Fibroblast of lung (primary cell): ENCODE results near the gene CYB5RL. TPM values are rescaled to one million over a fixed set of nuclear protein-coding genes. Genes with fewer than 3 reads are reported as not detected.

Source experiments
- DNase-seq, 2 donors: peaks; one replicate each; pipeline versions ENCODE4 v3.0.0 to v3.0.0-alpha.2; 2010; ENCODE audit warnings: low read depth in 2 of 2
- H2AFZ ChIP-seq: 2 replicates; pipeline ENCODE4 v1.5.1; 2012; ENCODE audit warnings: low read length, control low read depth, inconsistent platforms
- H3K27ac ChIP-seq: 2 replicates; pipeline ENCODE4 v1.5.1; 2011; ENCODE audit warnings: low read length, control low read depth; ENCODE audit not compliant: insufficient read depth
- H3K27me3 ChIP-seq: 2 replicates; pipeline ENCODE4 v1.5.1; 2011; ENCODE audit warnings: mild to moderate bottlenecking, low read length; ENCODE audit not compliant: control insufficient read depth, insufficient read depth
- H3K36me3 ChIP-seq: 2 replicates; pipeline ENCODE4 v1.5.1; 2011; ENCODE audit warnings: low read length; ENCODE audit not compliant: control insufficient read depth, insufficient read depth
- H3K4me1 ChIP-seq: 2 replicates; pipeline ENCODE4 v1.5.1; 2011; ENCODE audit warnings: low read length; ENCODE audit not compliant: control insufficient read depth, insufficient read depth; ENCODE audit errors: extremely low read depth
- H3K4me2 ChIP-seq: 2 replicates; pipeline ENCODE4 v1.5.1; 2011; ENCODE audit warnings: low read length, control low read depth; ENCODE audit not compliant: insufficient read depth; ENCODE audit errors: extremely low read depth
- H3K4me3 ChIP-seq, 4 experiments: fragments of 200-600 bp in 1 of 4; sonication (generic) in 1 of 4; replicated peaks in 1 of 4; 2 replicates each; pipeline ENCODE4 v1.5.1; 2011 to 2016; ENCODE audit warnings: low read length in 4 of 4, low read depth in 3 of 4, mild to moderate bottlenecking in 3 of 4, control low read depth in 2 of 4, inconsistent platforms in 1 of 4, mixed read lengths in 1 of 4; ENCODE audit not compliant: insufficient read depth in 1 of 4; ENCODE audit errors: control extremely low read depth in 1 of 4
- H3K79me2 ChIP-seq: 2 replicates; pipeline ENCODE4 v1.5.1; 2012; ENCODE audit warnings: mild to moderate bottlenecking, low read length, inconsistent platforms; ENCODE audit not compliant: control insufficient read depth, insufficient read depth
- H3K9ac ChIP-seq: 2 replicates; pipeline ENCODE4 v1.5.1; 2011; ENCODE audit warnings: mild to moderate bottlenecking, low read length, control low read depth; ENCODE audit not compliant: insufficient read depth
- H3K9me3 ChIP-seq: 2 replicates; pipeline ENCODE4 v1.5.1; 2012; ENCODE audit warnings: low read depth, low read length; ENCODE audit not compliant: control insufficient read depth, insufficient read depth
- H4K20me1 ChIP-seq: 2 replicates; pipeline ENCODE4 v1.5.1; 2011; ENCODE audit warnings: low read length; ENCODE audit not compliant: control insufficient read depth, insufficient read depth; ENCODE audit errors: extremely low read depth
- EZH2 ChIP-seq: IDR thresholded peaks from 2 replicates; pipeline ENCODE4 v1.5.1; 2012; ENCODE audit warnings: low read length, control low read depth, mild to moderate bottlenecking; ENCODE audit errors: missing control alignments
- polyA plus RNA-seq, 2 donors: library from polyadenylated mRNA; depleted of rRNA in 1 of 2; stranded (reverse) in 1 of 2; unstranded in 1 of 2; fragments of >200 nt; gene quantifications; 2 replicates each; pipeline ENCODE4 v1.2.1, GENCODE V29; 2011 to 2012; ENCODE audit warnings: missing spikeins in 1 of 2
- total RNA-seq: library from RNA; depleted of rRNA; stranded (reverse); fragments of >200 nt; gene quantifications from 2 replicates; pipeline ENCODE4 v1.2.1, GENCODE V29; 2014
- TF ChIP-seq, protein P1 (sequence below), 2 donors: IDR thresholded peaks in 1 of 2; conservative IDR thresholded peaks in 1 of 2; 1 replicate in 1 of 2; 2 replicates in 1 of 2; pipeline ENCODE4 v1.5.1; 2011 to 2012; ENCODE audit warnings: low read length in 2 of 2, control low read depth in 1 of 2, inconsistent platforms in 1 of 2, low read depth in 1 of 2, mild to moderate bottlenecking in 1 of 2

CYB5RL gene
- total and polyA plus RNA-seq, 2 donors (not counting 1 experiment from before 2014, with no cell fraction given): 4.1 to 6.6 TPM

GRCh38 chr1:54176621-54177327 lies 23.1 kb downstream of the CYB5RL start:
- no peak for DNase-seq
- Histone ChIP-seq H3K36me3 (no peaks in the 10 kb centered on the region), H3K27ac (no peak overlapping the region), H3K9me3 (no peaks in the 10 kb centered on the region), H3K9ac (no peak overlapping the region), H3K79me2 (no peaks in the 10 kb centered on the region), H4K20me1 (no peaks in the 10 kb centered on the region), H3K4me2 (no peak overlapping the region), H2AFZ (no peak overlapping the region), H3K27me3 (no peaks in the 10 kb centered on the region), H3K4me3 (no peak overlapping the region), H3K4me1 (peaks cover 6% of the 10 kb centered on the region)
- TF ChIP-seq EZH2: no peak
- TF ChIP-seq, protein P1, sequence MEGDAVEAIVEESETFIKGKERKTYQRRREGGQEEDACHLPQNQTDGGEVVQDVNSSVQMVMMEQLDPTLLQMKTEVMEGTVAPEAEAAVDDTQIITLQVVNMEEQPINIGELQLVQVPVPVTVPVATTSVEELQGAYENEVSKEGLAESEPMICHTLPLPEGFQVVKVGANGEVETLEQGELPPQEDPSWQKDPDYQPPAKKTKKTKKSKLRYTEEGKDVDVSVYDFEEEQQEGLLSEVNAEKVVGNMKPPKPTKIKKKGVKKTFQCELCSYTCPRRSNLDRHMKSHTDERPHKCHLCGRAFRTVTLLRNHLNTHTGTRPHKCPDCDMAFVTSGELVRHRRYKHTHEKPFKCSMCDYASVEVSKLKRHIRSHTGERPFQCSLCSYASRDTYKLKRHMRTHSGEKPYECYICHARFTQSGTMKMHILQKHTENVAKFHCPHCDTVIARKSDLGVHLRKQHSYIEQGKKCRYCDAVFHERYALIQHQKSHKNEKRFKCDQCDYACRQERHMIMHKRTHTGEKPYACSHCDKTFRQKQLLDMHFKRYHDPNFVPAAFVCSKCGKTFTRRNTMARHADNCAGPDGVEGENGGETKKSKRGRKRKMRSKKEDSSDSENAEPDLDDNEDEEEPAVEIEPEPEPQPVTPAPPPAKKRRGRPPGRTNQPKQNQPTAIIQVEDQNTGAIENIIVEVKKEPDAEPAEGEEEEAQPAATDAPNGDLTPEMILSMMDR (conservative IDR thresholded peaks at IDR 0.05 in 1 of 2, IDR thresholded peaks at IDR 0.05 in 1 of 2; ENCODE audit: low read depth in 1 of 2, low read length in 2 of 2): no peak

- Histone ChIP-seq H2AFZ (no peak overlapping the region), H3K4me3 (no peak overlapping the region), H3K79me2 (no peaks in the 10 kb centered on the region), H3K27ac (no peak overlapping the region), H3K4me2 (no peak overlapping the region), H3K9ac (no peak overlapping the region), H3K27me3 (no peaks in the 10 kb centered on the region), H3K9me3 (no peaks in the 10 kb centered on the region), H4K20me1 (no peaks in the 10 kb centered on the region), H3K4me1 (peaks cover 6% of the 10 kb centered on the region), H3K36me3 (no peaks in the 10 kb centered on the region)
- no peak for DNase-seq
- no peak for TF ChIP-seq EZH2
- TF ChIP-seq, protein P1 (conservative IDR thresholded peaks at IDR 0.05 in 1 of 2, IDR thresholded peaks at IDR 0.05 in 1 of 2; ENCODE audit: low read depth in 1 of 2, low read length in 2 of 2): no peak
Observed at GRCh38 chr1:54174106-54174505, 25.7 kb downstream of the CYB5RL start.

DNA sequence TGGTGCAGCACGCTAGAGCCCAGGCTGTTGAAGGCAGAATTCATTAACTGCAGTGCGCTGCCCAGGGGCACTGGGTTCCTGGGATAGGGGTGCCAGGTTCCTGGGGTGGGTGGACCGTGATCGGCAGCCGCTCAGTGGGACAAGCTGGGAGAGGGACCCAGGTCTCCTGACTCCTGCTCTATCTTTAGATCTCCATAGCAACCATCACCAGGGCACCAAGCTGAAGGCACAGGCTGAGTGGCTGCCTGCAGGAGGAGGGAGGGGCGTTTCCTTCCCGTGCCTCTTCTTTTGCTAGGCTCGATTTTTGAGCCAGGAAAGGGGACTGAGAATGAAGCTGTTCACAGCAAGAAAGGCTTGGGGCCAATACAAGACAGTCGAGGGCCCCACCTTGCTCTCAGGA lies 26.1 kb downstream of the CYB5RL start:
- Histone ChIP-seq H3K79me2 (no peaks in the 10 kb centered on the region), H3K4me1 (peaks cover 6% of the 10 kb centered on the region), H4K20me1 (no peaks in the 10 kb centered on the region), H3K36me3 (no peaks in the 10 kb centered on the region), H3K4me2 (no peak overlapping the region), H3K27me3 (no peaks in the 10 kb centered on the region), H3K9me3 (no peaks in the 10 kb centered on the region), H3K27ac (no peak overlapping the region), H3K4me3 (no peak overlapping the region), H2AFZ (no peak overlapping the region), H3K9ac (no peak overlapping the region)
- no peak for DNase-seq
- TF ChIP-seq, protein P1 (conservative IDR thresholded peaks at IDR 0.05 in 1 of 2, IDR thresholded peaks at IDR 0.05 in 1 of 2; ENCODE audit: low read depth in 1 of 2, low read length in 2 of 2): no peak
- no peak for TF ChIP-seq EZH2
